GM21423 (cell line): ENCODE data around the gene DNM3.

Experiments
- ATAC-seq: cut with Tn5 transposase; IDR thresholded peaks from one replicate; pipeline ENCODE4 v1.9.1; 2021; ENCODE audit warnings: mild to moderate bottlenecking, moderate library complexity; ENCODE audit not compliant: unreplicated experiment

Gene DNM3

DNA sequence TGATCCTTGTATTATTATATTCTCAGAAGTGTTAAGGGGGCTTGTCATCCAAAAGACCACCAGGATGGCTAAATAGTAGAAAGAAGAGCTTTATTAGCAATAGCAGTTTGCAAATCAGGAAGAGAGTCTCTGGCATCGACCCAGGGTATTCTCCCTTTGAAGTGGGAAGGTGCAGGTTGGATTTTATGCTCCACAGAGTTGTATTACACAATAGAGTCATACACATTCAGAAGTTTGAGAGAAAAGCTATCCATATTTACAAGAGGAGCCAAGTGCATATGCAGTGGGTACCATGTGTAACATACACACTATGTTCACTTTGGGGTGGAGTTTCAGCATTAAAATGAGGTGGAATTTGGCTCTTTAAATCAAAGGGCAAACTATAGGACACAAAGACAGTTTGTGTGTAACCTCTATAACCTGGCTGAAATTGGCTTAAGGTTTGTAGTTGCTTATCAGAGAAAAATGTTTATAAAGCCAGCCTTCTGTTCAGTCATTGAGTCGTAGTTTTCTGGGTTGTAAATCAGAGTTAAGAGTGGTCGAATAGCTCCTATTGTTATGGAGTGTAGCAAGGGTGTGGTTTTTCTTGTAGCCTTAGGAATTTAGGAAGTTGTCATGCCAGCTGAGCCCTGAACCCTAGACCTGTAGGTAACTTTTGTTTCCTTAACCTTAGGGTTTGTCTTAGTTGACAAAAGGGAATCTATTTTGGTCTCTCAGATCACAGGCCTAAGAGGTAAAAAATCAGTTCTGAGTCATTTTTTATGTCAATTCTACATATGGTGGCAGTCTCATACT lies 125.3 kb downstream of the DNM3 start:
- ATAC-seq = no peak

DNA sequence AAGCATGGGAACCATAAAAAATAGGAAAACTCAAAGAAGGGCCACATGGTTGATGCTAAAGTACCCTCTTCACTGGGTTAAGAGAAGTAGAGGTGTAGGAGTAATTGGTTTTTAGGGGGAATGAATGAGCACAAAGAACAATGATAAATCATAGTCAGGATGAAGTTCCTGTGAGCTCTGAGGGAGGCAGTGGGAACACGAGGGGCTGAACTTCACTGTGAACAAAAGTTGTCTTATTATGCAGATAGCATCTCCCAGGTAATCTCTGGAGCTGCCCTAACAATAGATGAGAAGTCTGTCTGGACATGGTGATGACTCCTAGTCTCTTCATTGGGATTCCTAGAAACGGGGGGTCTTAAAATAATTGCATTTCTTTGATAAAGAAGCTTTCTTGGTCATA lies 127.9 kb downstream of the DNM3 start:
- no peak for ATAC-seq

DNA sequence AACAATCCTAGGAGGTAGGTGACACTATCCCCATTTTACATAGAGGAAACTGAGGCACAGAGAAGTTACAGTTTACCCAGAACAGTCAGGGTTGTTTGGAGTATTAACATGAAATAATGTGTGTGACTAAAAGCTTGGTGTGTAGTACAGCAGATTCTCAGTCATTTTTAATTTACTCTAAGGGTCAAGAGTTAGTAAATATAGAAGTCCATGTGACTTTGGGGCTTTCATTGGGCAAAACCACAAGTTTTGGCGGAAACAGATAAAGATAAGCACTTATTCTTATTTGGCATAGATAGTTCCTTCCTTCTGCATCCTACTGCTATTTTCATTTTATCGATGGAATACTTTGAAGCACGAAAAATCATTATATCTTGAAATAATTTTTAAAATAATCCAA lies 128.5 kb downstream of the DNM3 start:
- no peak for ATAC-seq

DNA sequence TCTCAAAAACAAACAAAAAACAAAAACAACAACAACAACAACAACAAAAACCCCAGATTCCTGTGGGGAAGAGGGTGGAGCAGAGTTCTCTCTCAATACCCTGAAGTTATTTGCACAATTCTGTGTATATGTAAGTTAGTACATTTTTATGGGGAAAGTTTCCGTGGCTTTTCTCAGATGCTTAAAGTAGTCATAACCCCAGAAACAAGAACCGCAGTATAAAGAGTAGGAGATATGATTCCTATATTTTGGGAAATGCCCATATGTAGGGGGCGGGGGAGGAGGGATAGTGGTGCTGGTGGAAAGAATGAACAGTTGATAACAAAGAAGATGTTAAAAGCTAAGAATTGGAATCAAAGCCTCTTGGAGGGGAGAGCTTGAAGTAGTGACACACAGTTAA lies 131.5 kb downstream of the DNM3 start:
- no peak for ATAC-seq

DNA sequence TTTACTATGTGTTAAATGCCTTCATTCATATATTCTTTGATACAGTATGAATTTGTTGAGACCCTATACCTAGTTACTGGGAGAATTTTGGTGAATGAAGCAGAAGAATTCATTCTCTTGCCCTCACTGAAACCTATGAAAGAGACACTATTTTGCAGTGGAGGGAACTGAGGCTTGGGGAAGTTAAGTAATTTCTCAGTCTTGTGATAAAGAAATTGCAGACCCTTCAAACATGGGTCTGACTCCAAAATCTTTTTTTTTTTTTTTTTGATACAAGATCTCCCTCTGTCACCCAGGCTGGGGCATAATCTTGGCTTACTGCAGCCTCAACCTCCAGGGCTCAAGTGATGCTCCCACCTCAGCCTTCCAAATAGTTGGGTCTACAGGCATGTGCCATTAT lies 132.1 kb downstream of the DNM3 start:
- ATAC-seq = no peak

DNA sequence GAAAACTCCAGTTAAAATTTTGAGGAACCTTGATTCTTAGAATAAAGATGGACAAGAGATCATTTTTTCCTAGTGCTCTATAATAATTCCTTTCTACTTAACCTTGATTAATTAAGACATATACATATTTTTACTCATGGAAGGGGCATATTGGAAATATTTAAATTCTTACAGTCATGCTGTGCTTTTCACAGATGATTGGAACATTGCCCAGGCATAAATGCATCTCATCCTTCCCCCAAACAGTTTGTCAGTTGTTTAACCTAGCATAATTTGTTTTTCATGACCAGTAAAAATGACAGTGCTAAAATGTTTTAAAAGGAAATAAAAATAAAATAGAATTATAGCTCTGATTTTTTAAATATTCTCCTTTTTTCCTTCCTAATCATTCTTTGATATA lies 140.0 kb downstream of the DNM3 start:
- no peak for ATAC-seq

DNA sequence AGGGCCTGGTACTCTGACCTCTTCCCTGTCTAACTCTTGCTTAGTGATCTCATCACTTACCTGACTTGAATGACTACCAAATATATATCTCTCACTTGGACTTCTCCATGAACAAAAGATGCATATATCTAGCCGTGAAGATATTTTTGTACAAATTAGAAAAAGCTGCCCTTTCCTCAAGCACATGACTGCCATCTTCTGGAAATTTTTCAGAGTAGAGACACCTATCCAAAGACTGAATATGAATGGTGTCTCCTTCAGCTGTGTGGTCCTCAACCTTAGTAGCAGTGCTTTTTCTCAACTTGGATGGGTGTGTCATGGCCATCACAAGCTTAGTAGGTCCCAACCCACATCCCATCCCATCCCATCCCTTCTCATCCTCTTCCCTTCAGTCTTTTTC lies 142.3 kb downstream of the DNM3 start:
- ATAC-seq = no peak

DNA sequence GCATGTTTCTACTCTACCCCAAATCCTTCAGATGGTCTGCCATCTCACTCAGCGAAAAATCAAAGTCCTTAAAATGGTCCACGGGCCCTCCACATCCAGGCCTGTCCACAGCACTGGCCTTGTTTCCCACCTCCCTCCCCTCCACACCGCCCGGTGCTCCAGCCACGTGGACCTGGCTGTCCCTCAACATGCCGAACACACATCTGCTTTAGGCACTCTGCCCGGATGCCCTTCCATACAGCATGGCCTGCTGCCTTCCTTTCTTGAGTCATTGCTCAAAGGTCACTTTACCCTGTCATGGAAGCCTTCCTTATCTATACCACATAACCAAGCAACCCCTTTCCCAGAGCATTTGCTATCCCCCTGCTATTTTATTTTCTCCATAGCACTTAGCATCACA lies 143.0 kb downstream of the DNM3 start:
- no peak for ATAC-seq

DNA sequence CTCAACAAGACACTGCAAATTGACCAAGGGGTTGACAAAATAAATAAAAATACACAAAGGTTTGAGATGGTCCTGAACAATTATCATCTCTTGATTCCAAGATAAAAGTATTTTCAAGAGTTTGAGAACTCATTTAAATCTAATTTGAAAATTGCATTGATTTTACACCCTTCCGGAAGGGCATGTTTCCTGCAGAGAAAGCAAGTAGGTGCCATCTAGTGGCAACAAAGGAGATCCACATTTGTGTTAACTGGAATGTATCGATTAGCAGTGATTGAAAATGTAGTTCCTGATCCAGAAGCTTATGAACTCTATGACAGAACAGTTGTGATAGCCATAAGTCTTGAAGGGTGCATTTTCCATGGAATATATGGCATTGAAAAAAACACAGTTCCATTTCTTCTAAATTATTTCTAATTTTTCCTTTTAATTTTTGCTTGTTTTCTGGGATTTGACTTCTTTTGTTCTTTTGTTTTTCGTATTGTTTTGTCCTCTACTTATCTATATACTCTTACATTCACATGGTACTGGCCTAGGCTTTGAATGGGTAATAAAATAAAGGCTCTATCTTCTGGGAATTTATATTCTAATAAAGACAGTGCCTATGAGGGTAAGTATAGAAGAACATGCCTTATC lies 143.7 kb downstream of the DNM3 start:
- ATAC-seq = no peak

DNA sequence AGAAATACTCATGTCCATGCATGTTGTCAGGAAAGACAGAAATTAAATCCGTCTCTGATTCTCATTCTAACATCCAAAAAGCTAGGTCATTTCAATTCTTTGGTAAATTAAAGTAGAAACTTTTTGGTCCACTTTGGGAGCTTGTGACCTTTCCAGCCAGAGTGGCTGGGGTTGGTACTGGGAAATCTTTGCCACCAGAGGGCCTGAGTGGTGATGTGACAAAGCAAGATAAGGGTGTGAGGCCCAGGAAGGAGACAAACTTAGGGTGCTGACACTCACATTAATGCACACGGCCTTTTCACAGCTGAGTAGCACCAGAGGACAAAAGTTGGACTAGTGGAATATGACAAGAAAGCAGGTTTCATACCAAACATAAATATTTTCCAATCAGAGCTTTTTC lies 144.3 kb downstream of the DNM3 start:
- ATAC-seq = no peak

DNA sequence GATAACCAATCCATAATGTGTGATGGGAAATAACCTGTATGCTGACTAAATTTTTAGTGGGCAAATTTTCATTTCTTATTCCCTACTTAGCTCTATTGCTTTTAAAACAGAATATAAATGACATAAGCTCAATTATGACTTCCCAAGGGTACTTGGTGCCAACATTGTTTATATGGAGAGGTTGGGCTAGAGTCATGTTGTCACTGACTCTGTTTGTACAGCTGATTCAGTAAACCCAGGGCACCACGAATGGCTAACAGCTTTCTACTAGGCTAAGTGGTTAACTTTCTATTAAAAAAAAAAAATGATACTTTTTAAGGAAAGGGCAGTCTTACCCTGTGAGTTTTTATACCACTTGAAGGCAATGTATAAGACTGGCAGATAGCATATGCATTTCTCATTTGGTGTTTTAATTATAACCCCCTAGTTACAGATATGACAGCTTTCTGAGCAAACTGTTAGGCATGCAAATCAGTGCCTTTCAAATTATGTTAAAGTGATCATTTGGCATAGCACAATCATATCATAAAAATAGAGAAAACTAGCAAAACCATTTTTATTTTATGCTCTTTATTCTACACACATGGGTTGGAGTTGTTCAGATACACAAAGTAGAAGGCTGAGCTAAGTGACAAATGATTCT lies 147.1 kb downstream of the DNM3 start:
- ATAC-seq = no peak

DNA sequence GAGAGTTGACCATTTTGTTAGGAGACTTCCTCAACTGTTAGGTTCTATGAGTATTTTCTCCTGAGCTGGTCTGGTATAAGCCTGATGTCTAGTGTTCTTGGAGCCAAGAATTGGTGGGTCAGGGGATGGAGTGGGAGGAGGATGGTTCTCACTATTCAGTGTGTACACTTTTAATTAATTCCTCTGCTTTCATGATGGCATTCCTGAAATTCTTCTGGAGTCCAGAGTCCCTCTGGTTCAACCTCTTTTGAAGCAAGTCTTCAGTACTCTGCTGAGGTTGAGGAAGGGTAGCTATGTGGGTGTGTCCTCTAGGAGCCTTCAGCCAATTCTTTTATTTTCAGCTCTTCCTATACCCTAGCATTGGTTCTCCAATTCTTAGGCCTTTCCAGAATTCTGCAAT lies 149.1 kb downstream of the DNM3 start:
- ATAC-seq = no peak

DNA sequence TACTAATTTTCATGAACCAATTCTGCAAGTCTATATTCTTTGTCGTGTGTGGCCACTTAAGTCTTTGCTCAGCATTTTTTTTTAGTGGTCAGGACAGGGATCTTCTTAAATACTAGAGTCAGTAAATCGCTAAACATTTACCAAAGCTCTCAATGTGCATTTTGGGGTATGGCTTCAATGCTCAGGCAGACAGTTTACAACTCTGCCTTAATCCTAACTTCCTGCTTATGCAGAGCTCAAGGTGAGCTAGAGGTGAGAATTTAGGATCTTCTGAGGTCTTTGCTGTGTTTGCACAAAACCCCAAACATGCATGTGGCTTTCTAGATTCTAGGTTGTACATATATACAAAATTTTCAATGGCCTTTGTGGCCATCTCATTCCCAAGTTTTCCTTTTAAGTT lies 153.0 kb downstream of the DNM3 start:
- no peak for ATAC-seq

DNA sequence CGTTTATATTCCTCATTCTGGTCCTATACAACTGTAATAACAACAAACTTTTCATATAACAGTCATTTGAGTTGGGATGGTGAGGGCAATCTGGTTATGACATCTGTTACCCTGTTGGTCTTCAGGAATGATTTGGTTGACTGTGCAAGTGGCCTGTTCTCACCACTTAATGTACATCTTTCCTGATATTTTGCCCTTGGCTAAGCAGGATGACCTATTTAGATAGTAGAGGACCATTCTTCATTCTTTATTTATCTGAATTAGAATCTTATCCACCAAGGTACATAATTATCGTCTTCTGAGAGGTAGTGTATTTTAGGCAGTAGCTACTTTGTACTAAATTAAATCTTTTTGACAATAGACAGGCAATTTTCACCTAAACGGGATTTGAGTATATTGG lies 154.3 kb downstream of the DNM3 start:
- no peak for ATAC-seq

DNA sequence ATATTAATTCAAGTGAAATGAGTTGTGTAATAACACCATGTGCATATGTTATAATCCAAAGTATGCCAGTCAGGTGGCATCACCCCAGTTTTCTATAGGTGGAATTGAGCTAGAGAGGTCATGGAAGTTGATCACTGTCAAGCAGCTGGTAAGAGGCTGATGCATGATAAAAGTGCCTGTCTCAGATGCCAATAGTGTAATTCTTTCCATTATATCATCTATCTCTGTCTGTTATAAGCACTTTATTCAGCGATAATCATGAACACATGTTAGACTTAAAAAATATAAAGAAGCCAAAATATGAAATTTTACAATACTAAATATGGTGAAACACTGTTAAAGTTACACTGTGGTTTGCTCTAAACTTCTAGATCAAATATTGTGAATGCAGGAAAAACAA lies 156.6 kb downstream of the DNM3 start:
- no peak for ATAC-seq

DNA sequence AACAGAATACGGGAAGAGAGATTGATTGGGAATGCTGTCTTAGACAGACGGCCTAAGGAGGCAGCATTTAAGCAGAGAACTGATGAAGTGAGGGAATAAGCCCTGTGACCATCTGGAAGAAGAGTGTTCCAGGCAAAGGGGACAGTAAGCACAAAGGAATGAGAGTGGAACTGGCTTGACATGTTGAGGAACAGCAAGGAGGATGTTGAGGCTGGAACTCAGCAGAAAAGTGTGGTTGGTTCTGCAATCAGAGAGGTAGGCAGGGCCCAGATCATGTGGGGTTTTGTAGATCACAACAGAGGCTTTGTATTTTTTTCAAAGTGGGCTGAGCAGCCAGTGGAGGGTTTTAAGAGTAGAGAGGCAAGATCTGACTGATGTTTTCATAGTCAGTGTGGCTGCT lies 157.4 kb downstream of the DNM3 start:
- no peak for ATAC-seq

DNA sequence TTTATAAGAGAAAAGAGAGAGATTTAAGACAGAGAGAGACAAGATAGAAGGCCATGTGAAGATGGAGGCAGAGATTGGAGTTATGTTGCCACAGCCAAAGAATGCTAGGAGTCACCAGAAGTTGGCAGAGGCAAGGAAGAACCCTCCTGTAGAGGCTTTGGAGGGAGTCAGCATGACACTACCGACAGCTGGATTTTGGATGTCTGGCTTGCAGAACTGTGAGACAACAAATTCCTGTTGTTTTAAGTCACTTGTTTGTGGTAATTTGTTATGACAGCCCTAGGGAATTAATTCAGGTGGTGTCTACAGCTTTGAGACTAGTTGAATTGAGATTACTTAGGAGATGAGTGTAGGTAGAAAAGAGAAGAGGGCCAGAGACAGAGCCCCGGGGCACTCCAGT lies 158.5 kb downstream of the DNM3 start:
- ATAC-seq = no peak

DNA sequence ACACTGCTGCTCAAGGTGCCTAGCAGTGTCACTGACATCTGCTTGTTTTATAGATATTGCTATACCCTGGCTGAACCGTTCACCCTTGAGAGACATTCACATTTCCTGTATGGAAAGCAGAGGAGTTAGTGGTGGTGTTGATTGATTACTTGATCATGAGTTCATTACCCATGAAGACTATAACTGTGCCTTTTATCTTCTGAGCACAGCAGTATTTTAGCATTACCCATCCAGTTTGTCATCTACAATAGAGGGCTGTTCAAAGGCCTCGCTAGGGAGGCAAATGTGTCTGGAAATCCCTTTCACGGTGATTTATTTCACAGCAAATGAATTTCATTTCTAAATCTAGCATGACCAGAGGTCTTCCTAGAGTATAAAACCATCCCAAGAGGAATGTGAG lies 160.0 kb downstream of the DNM3 start:
- ATAC-seq = no peak

DNA sequence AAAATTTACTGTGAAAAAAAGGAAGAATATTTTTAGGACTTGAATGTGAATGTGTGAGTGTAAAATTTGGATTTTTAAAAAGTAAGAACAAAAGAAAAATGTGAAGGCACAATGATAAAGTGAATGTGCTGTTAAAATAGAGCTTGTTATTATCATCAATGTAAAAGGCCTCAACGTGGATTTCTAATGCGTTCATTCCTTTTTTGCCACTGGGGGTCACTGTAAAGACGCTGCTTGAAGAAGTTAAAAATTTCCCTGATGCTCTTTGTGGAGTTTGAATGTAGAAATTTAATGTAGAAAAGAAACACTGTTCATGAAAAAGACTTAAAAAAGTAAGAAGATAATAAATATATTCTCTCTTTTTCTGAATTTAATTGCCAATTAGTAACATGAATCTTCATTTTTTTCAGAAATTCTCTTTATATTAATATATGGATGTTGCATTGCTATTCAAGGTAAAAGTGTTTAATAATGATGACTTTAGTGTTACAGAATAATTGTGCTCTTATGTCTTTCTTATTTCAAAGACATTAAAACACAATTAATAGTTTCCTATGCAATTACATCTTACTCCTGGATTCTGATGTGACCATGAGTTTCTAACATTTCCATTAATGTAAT lies 161.5 kb downstream of the DNM3 start:
- peak; percentile 51 for ATAC-seq

DNA sequence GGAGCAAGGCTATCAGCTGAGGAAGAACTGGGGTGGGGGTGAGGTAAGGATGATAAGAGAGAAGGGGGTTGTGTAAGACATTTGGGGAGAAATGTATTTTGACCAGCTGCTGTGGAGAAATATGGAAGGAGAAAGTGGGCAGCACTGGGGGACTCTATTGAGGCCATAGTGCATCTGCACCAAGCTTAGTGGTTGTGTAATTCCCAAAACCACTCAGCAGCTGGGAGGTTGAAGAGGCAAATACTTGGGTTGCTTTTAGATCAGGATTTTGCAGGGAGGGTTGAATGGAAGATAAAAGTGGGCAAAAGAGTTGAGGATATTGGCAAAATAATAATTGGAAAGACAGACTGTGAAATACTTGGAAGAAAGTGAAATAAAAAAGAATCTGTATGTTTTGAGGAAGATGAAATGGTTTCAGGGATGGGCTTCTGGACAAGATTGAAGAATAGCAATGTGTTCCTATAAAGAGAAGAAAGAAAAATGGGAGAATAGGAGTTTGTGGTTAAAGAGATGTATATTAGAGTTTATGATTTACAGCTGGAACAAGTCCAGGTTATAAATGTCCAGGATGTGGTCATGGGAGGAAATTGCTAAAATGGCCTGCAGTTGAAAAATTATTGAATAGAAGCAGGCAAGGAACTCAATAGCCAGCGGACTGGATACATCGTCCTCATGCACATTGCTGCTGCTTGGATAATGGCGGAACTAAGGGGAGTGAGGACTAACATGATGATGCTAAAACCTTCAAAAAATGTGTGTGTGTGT lies 162.7 kb downstream of the DNM3 start:
- no peak for ATAC-seq

DNA sequence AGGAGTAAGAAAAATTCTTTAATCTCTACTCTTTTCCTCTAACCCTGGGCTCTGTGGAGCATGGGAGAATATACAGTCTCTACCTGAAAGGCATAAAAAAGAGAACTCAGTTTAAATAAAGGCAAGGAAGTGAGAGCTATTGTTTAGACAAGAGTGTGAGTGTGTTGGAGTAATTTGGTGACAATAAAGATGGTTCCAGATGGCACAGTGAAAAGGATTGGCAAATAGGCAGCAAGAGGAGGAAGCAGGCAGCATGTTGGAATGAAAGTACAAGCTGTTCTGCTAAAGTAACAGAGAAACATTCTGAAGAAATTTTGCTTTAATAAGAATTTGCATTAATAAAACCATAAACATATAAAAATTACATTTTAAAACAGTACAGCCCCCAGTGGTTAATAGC lies 163.4 kb downstream of the DNM3 start:
- no peak for ATAC-seq
